ENCODE results near the gene AUTS2. TPM values are rescaled to one million over a fixed set of nuclear protein-coding genes. Genes with fewer than 3 reads are reported as not detected.

AUTS2 gene
- total and polyA plus RNA-seq, 2 of the 8 experiments (the other 6 are each of a cell fraction or from before 2014, with no cell fraction given): 25.9 to 101 TPM

DNA sequence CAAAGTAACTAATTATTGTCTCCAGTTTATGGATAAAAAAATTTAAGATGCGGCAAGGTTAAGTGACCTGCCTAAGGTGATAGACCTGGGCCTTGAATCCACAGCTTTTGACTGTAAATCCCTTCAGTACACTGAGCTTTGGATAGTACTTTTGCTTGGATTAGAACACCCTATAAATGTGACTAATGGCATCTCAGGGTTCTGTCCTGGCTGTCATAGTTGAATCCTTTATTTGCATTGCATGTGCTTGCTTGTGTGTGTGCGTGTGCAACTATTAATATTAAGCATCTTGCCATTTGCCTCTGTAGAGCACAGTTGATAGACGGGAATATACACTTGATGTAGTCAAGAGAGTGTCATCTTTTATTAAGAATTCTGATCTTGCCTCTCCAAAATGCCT lies 228.0 kb downstream of the AUTS2 start (continued):
- TF ChIP-seq, protein P1, sequence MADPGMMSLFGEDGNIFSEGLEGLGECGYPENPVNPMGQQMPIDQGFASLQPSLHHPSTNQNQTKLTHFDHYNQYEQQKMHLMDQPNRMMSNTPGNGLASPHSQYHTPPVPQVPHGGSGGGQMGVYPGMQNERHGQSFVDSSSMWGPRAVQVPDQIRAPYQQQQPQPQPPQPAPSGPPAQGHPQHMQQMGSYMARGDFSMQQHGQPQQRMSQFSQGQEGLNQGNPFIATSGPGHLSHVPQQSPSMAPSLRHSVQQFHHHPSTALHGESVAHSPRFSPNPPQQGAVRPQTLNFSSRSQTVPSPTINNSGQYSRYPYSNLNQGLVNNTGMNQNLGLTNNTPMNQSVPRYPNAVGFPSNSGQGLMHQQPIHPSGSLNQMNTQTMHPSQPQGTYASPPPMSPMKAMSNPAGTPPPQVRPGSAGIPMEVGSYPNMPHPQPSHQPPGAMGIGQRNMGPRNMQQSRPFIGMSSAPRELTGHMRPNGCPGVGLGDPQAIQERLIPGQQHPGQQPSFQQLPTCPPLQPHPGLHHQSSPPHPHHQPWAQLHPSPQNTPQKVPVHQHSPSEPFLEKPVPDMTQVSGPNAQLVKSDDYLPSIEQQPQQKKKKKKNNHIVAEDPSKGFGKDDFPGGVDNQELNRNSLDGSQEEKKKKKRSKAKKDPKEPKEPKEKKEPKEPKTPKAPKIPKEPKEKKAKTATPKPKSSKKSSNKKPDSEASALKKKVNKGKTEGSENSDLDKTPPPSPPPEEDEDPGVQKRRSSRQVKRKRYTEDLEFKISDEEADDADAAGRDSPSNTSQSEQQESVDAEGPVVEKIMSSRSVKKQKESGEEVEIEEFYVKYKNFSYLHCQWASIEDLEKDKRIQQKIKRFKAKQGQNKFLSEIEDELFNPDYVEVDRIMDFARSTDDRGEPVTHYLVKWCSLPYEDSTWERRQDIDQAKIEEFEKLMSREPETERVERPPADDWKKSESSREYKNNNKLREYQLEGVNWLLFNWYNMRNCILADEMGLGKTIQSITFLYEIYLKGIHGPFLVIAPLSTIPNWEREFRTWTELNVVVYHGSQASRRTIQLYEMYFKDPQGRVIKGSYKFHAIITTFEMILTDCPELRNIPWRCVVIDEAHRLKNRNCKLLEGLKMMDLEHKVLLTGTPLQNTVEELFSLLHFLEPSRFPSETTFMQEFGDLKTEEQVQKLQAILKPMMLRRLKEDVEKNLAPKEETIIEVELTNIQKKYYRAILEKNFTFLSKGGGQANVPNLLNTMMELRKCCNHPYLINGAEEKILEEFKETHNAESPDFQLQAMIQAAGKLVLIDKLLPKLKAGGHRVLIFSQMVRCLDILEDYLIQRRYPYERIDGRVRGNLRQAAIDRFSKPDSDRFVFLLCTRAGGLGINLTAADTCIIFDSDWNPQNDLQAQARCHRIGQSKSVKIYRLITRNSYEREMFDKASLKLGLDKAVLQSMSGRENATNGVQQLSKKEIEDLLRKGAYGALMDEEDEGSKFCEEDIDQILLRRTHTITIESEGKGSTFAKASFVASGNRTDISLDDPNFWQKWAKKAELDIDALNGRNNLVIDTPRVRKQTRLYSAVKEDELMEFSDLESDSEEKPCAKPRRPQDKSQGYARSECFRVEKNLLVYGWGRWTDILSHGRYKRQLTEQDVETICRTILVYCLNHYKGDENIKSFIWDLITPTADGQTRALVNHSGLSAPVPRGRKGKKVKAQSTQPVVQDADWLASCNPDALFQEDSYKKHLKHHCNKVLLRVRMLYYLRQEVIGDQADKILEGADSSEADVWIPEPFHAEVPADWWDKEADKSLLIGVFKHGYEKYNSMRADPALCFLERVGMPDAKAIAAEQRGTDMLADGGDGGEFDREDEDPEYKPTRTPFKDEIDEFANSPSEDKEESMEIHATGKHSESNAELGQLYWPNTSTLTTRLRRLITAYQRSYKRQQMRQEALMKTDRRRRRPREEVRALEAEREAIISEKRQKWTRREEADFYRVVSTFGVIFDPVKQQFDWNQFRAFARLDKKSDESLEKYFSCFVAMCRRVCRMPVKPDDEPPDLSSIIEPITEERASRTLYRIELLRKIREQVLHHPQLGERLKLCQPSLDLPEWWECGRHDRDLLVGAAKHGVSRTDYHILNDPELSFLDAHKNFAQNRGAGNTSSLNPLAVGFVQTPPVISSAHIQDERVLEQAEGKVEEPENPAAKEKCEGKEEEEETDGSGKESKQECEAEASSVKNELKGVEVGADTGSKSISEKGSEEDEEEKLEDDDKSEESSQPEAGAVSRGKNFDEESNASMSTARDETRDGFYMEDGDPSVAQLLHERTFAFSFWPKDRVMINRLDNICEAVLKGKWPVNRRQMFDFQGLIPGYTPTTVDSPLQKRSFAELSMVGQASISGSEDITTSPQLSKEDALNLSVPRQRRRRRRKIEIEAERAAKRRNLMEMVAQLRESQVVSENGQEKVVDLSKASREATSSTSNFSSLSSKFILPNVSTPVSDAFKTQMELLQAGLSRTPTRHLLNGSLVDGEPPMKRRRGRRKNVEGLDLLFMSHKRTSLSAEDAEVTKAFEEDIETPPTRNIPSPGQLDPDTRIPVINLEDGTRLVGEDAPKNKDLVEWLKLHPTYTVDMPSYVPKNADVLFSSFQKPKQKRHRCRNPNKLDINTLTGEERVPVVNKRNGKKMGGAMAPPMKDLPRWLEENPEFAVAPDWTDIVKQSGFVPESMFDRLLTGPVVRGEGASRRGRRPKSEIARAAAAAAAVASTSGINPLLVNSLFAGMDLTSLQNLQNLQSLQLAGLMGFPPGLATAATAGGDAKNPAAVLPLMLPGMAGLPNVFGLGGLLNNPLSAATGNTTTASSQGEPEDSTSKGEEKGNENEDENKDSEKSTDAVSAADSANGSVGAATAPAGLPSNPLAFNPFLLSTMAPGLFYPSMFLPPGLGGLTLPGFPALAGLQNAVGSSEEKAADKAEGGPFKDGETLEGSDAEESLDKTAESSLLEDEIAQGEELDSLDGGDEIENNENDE (IDR thresholded peaks at IDR 0.05; ENCODE audit: insufficient replicate concordance, low read length): no peak
- TF ChIP-seq JUN (IDR thresholded peaks at IDR 0.05; ENCODE audit: low read depth, low read length): no peak
- TF ChIP-seq RBBP5 (IDR thresholded peaks at IDR 0.05; ENCODE audit: borderline replicate concordance, low read depth, low read length): no peak
- TF ChIP-seq RFX5 (IDR thresholded peaks at IDR 0.05; ENCODE audit: borderline replicate concordance, low read depth, low read length): no peak
- TF ChIP-seq TEAD4 (IDR thresholded peaks at IDR 0.05; ENCODE audit: low read depth, low read length): no peak
- no peak for TF ChIP-seq SIX5 (IDR thresholded peaks at IDR 0.05; ENCODE audit: low read depth, low read length)
- TF ChIP-seq, protein P2, sequence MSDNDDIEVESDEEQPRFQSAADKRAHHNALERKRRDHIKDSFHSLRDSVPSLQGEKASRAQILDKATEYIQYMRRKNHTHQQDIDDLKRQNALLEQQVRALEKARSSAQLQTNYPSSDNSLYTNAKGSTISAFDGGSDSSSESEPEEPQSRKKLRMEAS (IDR thresholded peaks at IDR 0.05): no peak
- TF ChIP-seq TCF12 (IDR thresholded peaks at IDR 0.05; ENCODE audit: low read depth, low read length): no peak
- TF ChIP-seq SP4 (IDR thresholded peaks at IDR 0.05; ENCODE audit: low read length): no peak
- no peak for TF ChIP-seq NRF1 (IDR thresholded peaks at IDR 0.05; ENCODE audit: low read depth, low read length)
- TF ChIP-seq CHD2 (IDR thresholded peaks at IDR 0.05; ENCODE audit: low read length): no peak
